Stimulated activated CD8-positive, alpha-beta memory T cell treated with anti-CD3 and anti-CD28 coated beads, Interleukin-12 subunit alpha, Interleukin-12 subunit beta, amount 100 ng/mL, for 4 hours (primary cell): ENCODE measurements around the gene PRSS35.
"Not testable (repeated sequence)": the region's sequence is repeated elsewhere in the genome, so short reads cannot be mapped to it uniquely, and the experiment has no call there.

Source experiments
- DNase-seq: peaks from one replicate; pipeline ENCODE4 v3.0.0-alpha.2; 2020; ENCODE audit warnings: low read depth

The PRSS35 gene

GRCh38 chr6:83518816-83519480 is 6.6 kb downstream of the PRSS35 start:
- DNase-seq: no peak

- no peak for DNase-seq
These were observed 23.8 kb downstream of the PRSS35 start for GRCh38 chr6:83536034-83536646.

- DNase-seq: no peak
These were observed 24.6 kb downstream of the PRSS35 start for GRCh38 chr6:83536647-83537589.

GRCh38 chr6:83539678-83540077 is 27.3 kb downstream of the PRSS35 start:
- no peak for DNase-seq

GRCh38 chr6:83546636-83547035 is 34.3 kb downstream of the PRSS35 start:
- no peak for DNase-seq

GRCh38 chr6:83550482-83550881 is 38.1 kb downstream of the PRSS35 start:
- DNase-seq: not testable (repeated sequence)

- not testable (repeated sequence) for DNase-seq
These were observed 39.4 kb downstream of the PRSS35 start for GRCh38 chr6:83551748-83552147.

- DNase-seq: no peak
These were observed 44.5 kb downstream of the PRSS35 start for GRCh38 chr6:83556871-83557270.

GRCh38 chr6:83558975-83559374 is 46.6 kb downstream of the PRSS35 start:
- no peak for DNase-seq

- not testable (repeated sequence) for DNase-seq
These were observed 59.4 kb downstream of the PRSS35 start for GRCh38 chr6:83571663-83572185.

- DNase-seq: no peak
These were observed 62.4 kb downstream of the PRSS35 start for GRCh38 chr6:83574783-83575182.
